ENCODE data around the gene TMEM121. TPM values are rescaled to one million over a fixed set of nuclear protein-coding genes. Genes with fewer than 3 reads are reported as not detected.
A peak's percentile ranks its signal among the peaks of the same experiment; 100 is the strongest.

The TMEM121 gene
- total and polyA plus RNA-seq, 2 of the 8 experiments (the other 6 are each of a cell fraction or from before 2014, with no cell fraction given): 1.9 TPM; not detected in 1

DNA sequence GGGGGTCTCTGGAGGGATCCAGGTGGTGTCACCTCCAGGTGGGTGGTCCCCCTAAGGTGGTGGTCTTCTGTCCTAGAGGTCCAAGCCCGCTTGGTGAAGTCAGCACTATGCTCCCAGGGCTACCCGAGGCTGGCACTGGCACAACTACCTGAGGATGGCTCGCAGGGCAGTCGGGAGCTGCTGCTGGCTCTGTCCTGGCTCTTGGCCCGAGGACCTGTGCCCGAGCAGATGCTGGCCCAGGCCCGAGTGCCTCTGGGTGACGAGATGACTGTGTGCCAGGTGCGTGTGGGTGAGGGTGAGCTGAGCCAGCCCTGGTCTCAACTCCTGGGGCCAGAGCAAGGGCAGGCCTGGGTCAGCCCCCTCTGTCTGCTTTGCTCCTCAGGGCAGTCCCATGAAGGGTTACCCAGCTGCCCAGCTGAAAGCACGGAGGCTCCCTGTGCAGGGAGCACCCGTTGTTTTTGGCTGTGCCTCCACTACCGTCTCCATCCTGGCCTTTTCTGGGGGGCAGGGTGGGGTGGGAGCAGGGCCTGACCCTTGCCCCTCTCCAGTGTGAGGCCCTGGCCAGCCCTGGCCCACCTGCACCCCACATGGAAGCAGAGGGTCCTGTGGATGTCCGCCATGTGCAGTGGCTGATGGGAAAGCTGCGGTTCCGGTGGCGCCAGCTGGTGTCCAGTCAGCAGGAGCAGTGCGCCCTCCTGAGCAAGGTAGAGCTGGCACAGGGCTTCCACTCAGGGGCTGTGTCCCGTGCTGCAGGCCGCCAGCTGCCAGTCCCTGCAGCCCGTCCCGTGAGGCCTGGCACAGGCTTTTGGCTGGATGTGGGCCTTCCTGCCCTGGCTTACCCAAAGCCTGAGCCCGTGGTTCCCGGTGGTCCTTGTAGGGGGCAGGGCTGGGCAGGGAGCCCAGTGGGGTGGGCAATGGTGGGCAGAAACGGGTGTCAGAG lies 34.1 kb upstream of the TMEM121 start:
- Histone ChIP-seq H3K4me3 (ENCODE audit: extremely low read depth in 1 of 4, insufficient read depth in 2 of 4, low read depth in 3 of 4, low read length in 4 of 4) (peak overlapping the region; percentile 10 to 91 (median 15); a peak in 6 of 8 replicates), H4K20me1 (replicated peaks in 1 of 2; ENCODE audit: control insufficient read depth in 1 of 2, insufficient read depth in 2 of 2, low read length in 2 of 2) (peaks cover 0 to 10% of the 10 kb centered on the region in 2 experiments), H3K27me3 (replicated peaks in 1 of 4; ENCODE audit: control insufficient read depth in 3 of 4, extremely low read depth in 1 of 4, insufficient read depth in 3 of 4, low read length in 3 of 4) (peaks cover 9 to 18% (median 17%) of the 10 kb centered on the region in 4 experiments), H2BK12ac (ENCODE audit: low read depth, low read length) (no peak overlapping the region), H3K4ac (replicated peaks; ENCODE audit: insufficient read length, low read depth, low read length) (no peak overlapping the region), H3K27ac (ENCODE audit: low read depth, low read length) (no peak overlapping the region), H3K23ac (ENCODE audit: insufficient read length) (no peak overlapping the region), H3K14ac (ENCODE audit: insufficient read length) (no peak overlapping the region), H4K8ac (ENCODE audit: extremely low read depth, insufficient read depth, low read length) (no peak overlapping the region), H2BK15ac (ENCODE audit: low read length) (no peak overlapping the region), H3K79me1 (ENCODE audit: low read depth, low read length) (no peaks in the 10 kb centered on the region), H3K18ac (ENCODE audit: extremely low read depth, low read length) (no peak overlapping the region), H4K91ac (replicated peaks; ENCODE audit: insufficient read length, low read length) (no peak overlapping the region), H2BK20ac (ENCODE audit: low read length) (no peak overlapping the region), H3K4me2 (ENCODE audit: insufficient read depth in 1 of 2, low read depth in 2 of 2, low read length in 2 of 2) (peak overlapping the region; percentile 16 to 58; a peak in 3 of 4 replicates), H3K9me3 (ENCODE audit: insufficient read depth in 2 of 2, low read depth in 1 of 2, low read length in 1 of 2) (no peaks in the 10 kb centered on the region), H3K4me1 (replicated peaks in 1 of 4; ENCODE audit: control insufficient read depth in 3 of 4, insufficient read depth in 4 of 4, low read length in 3 of 4) (peaks cover 0 to 11% (median 2%) of the 10 kb centered on the region in 4 experiments; a peak in 4 of 7 replicates), H2AFZ (ENCODE audit: low read length) (no peak overlapping the region), H3K9ac (replicated peaks in 1 of 4; ENCODE audit: extremely low read depth in 1 of 4, low read depth in 3 of 4, low read length in 3 of 4) (no peak overlapping the region), H3K23me2 (ENCODE audit: low read depth, low read length) (peaks cover 8% of the 10 kb centered on the region; the same call in 1 of the 2 replicates), H3K79me2 (ENCODE audit: control insufficient read depth in 1 of 2, insufficient read depth in 2 of 2, low read length in 2 of 2) (no peaks in the 10 kb centered on the region), H3K56ac (replicated peaks; ENCODE audit: insufficient read length, low read depth, low read length) (no peak overlapping the region), H2BK5ac (ENCODE audit: low read depth, low read length) (no peak overlapping the region), H2BK120ac (replicated peaks; ENCODE audit: low read depth, low read length) (no peak overlapping the region), H3K36me3 (ENCODE audit: control insufficient read depth in 2 of 4, insufficient read depth in 4 of 4, low read length in 3 of 4) (no peaks in the 10 kb centered on the region; a peak in 2 of 8 replicates), H2AK5ac (ENCODE audit: low read depth, low read length) (no peak overlapping the region), H4K5ac (ENCODE audit: insufficient read length, low read depth, low read length) (no peak overlapping the region)
- POLR2A ChIA-PET (ENCODE audit: partially characterized antibody): interaction anchor here (0.6 to 1.3 kb wide), 4 partner anchors 9 to 225 kb away, joined by 3 to 4 read pairs (median 3); no protein-coding TSS in a partner anchor
- 95% methylated on average over 23 of the region's 24 CpGs; no CpG with 5 or more reads in 1 of the 2 experiments for WGBS, 2 experiments (ENCODE audit: extremely low coverage in 1 of 2, insufficient coverage in 1 of 2, insufficient read length in 1 of 2, insufficient replicate concordance in 2 of 2, low coverage in 1 of 2, low lambda C conversion rate in 2 of 2, missing lambda C conversion rate in 1 of 2)
- DNase-seq (ENCODE audit: low read depth in 1 of 2, low spot score in 2 of 2): no peak
- CTCF ChIA-PET (ENCODE audit: partially characterized antibody): interaction anchor here (0.7 to 2.2 kb wide), 8 partner anchors 11 to 121 kb away, joined by 3 to 15 read pairs (median 4); no protein-coding TSS in a partner anchor
- FAIRE-seq: no peak
- TF ChIP-seq SP1 (IDR thresholded peaks at IDR 0.05; ENCODE audit: low read depth, low read length) (no peak), CHD2 (IDR thresholded peaks at IDR 0.05; ENCODE audit: low read length) (no peak), KDM5A (IDR thresholded peaks at IDR 0.05; ENCODE audit: low read length) (no peak), BACH1 (IDR thresholded peaks at IDR 0.05; ENCODE audit: low read length) (no peak), JUN (IDR thresholded peaks at IDR 0.05; ENCODE audit: low read depth, low read length) (no peak), PHF8 (conservative IDR thresholded peaks at IDR 0.05; ENCODE audit: low read depth, low read length) (no peak), MAFK (IDR thresholded peaks at IDR 0.05; ENCODE audit: low read depth, low read length) (no peak), NANOG (IDR thresholded peaks at IDR 0.05; ENCODE audit: insufficient read depth, low read depth, low read length, poor library complexity, severe bottlenecking) (no peak), SRF (IDR thresholded peaks at IDR 0.05; ENCODE audit: low read depth, low read length) (no peak), POLR2A (IDR thresholded peaks at IDR 0.05; ENCODE audit: control extremely low read depth in 1 of 2, low read depth in 2 of 2, low read length in 2 of 2) (no peak)
- TF ChIP-seq, protein P1, sequence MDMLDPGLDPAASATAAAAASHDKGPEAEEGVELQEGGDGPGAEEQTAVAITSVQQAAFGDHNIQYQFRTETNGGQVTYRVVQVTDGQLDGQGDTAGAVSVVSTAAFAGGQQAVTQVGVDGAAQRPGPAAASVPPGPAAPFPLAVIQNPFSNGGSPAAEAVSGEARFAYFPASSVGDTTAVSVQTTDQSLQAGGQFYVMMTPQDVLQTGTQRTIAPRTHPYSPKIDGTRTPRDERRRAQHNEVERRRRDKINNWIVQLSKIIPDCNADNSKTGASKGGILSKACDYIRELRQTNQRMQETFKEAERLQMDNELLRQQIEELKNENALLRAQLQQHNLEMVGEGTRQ (IDR thresholded peaks at IDR 0.05; ENCODE audit: low read length): no peak

All from H1 (cell line).